DOHH2 (cell line): ENCODE measurements around the gene PAX4.

Experiments used
- EZH2phosphoT487 ChIP-seq: fragments of 200-600 bp; sonication (generic); IDR thresholded peaks from 2 replicates; pipeline ENCODE4 v1.6.1; 2017; ENCODE audit warnings: borderline replicate concordance, mild to moderate bottlenecking, antibody characterized with exemption, low read length, moderate library complexity, mixed read lengths
- TF ChIP-seq, protein P1 (sequence below): fragments of 200-600 bp; sonication (generic); IDR thresholded peaks from one replicate; pipeline ENCODE4 v1.5.1; 2014; ENCODE audit warnings: antibody characterized with exemption, mild to moderate bottlenecking, low read depth, low read length; ENCODE audit not compliant: poor library complexity, severe bottlenecking

DNA sequence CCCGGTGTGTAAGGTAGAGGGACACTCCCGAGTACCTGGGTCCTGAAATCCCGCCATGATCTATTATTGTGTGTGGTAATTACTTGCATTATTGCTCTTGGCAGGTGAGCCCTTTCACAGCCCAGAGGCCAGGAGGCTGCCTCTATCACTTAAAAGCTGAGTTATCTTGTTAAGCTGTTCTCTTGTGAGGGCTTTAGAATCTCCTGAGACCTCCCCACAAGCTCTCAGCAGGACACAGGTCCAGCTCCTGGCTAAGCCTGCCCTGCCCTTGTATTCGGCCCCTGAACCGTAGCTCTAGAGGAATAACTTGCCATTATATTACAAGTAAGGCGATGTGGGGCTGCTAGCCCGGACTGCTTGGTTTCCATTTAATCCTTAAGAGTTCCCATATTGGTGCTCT is 48.0 kb upstream of the PAX4 start:
- TF ChIP-seq, protein P1, sequence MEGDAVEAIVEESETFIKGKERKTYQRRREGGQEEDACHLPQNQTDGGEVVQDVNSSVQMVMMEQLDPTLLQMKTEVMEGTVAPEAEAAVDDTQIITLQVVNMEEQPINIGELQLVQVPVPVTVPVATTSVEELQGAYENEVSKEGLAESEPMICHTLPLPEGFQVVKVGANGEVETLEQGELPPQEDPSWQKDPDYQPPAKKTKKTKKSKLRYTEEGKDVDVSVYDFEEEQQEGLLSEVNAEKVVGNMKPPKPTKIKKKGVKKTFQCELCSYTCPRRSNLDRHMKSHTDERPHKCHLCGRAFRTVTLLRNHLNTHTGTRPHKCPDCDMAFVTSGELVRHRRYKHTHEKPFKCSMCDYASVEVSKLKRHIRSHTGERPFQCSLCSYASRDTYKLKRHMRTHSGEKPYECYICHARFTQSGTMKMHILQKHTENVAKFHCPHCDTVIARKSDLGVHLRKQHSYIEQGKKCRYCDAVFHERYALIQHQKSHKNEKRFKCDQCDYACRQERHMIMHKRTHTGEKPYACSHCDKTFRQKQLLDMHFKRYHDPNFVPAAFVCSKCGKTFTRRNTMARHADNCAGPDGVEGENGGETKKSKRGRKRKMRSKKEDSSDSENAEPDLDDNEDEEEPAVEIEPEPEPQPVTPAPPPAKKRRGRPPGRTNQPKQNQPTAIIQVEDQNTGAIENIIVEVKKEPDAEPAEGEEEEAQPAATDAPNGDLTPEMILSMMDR, result no peak
- TF ChIP-seq EZH2phosphoT487, result no peak
